Activated CD8-positive, alpha-beta T cell treated with anti-CD3 and anti-CD28 coated beads for 36 hours (primary cell): ENCODE data around the gene EPS8. TPM values are rescaled to one million over a fixed set of nuclear protein-coding genes. Genes with fewer than 3 reads are reported as not detected.

Experiments used
- ATAC-seq: fragments of 200-7000 bp; cut with Tn5 transposase; one replicate; pipeline ENCODE4 v1.10.0; 2021; ENCODE audit warnings: mild to moderate bottlenecking, moderate library complexity
- CTCF ChIA-PET: fragments of 350-600 bp; sonication (Branson Sonifier 250); formaldehyde crosslinking; loops from one replicate; lab custom pipeline; 2021; ENCODE audit warnings: antibody characterized with exemption; lab: Charles Lee
- POLR2A ChIA-PET: fragments of 350-600 bp; sonication (Branson Sonifier 250); formaldehyde crosslinking; loops from one replicate; lab custom pipeline; 2021; ENCODE audit warnings: antibody characterized with exemption; lab: Charles Lee
- DNase-seq: peaks from one replicate; pipeline ENCODE4 v3.0.0-alpha.2; 2020
- H3K27ac Mint-ChIP-seq: one replicate; pipeline ENCODE4 v1.8.0; 2021; ENCODE audit warnings: mild to moderate bottlenecking, mixed read lengths
- H3K27me3 Mint-ChIP-seq: one replicate; pipeline ENCODE4 v1.8.0; 2021; ENCODE audit warnings: mixed read lengths
- H3K36me3 Mint-ChIP-seq: one replicate; pipeline ENCODE4 v1.8.0; 2021; ENCODE audit warnings: low read depth, mixed read lengths
- H3K4me1 Mint-ChIP-seq: one replicate; pipeline ENCODE4 v1.8.0; 2021; ENCODE audit warnings: low read depth, mixed read lengths
- H3K4me3 Mint-ChIP-seq: one replicate; pipeline ENCODE4 v1.8.0; 2021; ENCODE audit warnings: mild to moderate bottlenecking, moderate library complexity, mixed read lengths
- H3K9me3 Mint-ChIP-seq: one replicate; pipeline ENCODE4 v1.8.0; 2021; ENCODE audit warnings: mixed read lengths
- CTCF ChIP-seq: fragments of 200-600 bp; IDR thresholded peaks from one replicate; pipeline ENCODE4 v1.8.0; 2022; ENCODE audit warnings: antibody characterized with exemption, mild to moderate bottlenecking
- intact Hi-C: fragments of 100-400 bp; cut with micrococcal nuclease; formaldehyde crosslinking; loops from one replicate; pipeline ENCODE4 v1.10.0; 2022
- total RNA-seq, 2 experiments: library from RNA; stranded (reverse); gene quantifications; one replicate each; pipeline ENCODE4 v1.2.3, GENCODE V29; 2021

Gene EPS8
- total RNA-seq, 2 experiments from 2014 or later: 1.8 to 2.3 TPM

GRCh38 chr12:15732341-15733061 lies 56.7 kb downstream of the EPS8 start:
- no peaks in the 10 kb centered on the region for H3K9me3 Mint-ChIP-seq
- ChIA-PET CTCF (no interaction called here), POLR2A (no interaction called here)
- no peak overlapping the region for H3K27ac Mint-ChIP-seq
- H3K27me3 Mint-ChIP-seq: peaks cover 1% of the 10 kb centered on the region
- no peak overlapping the region for H3K4me3 Mint-ChIP-seq
- no peaks in the 10 kb centered on the region for H3K4me1 Mint-ChIP-seq
- no peaks in the 10 kb centered on the region for H3K36me3 Mint-ChIP-seq
- no peak for TF ChIP-seq CTCF
- ATAC-seq (no peak), DNase-seq (no peak)
- intact Hi-C loops: no loop called here

GRCh38 chr12:15731940-15732339 lies 57.2 kb downstream of the EPS8 start:
- CTCF ChIA-PET: no interaction called here
- H3K4me1 Mint-ChIP-seq: no peaks in the 10 kb centered on the region

GRCh38 chr12:15729097-15729496 lies 60.1 kb downstream of the EPS8 start:
- POLR2A ChIA-PET: no interaction called here

More at GRCh38 chr12:15731940-15732339, 57.2 kb downstream of the EPS8 start:
- POLR2A ChIA-PET: interaction anchor here (1.1 kb wide), 1 partner anchor 11 kb away, joined by 3 read pairs; no protein-coding TSS in a partner anchor
- Mint-ChIP-seq H3K4me3 (no peak overlapping the region), H3K27ac (no peak overlapping the region), H3K36me3 (no peaks in the 10 kb centered on the region), H3K27me3 (peaks cover 1% of the 10 kb centered on the region), H3K9me3 (no peaks in the 10 kb centered on the region)
- TF ChIP-seq CTCF: no peak
- no peak for DNase-seq
- intact Hi-C loops: no loop called here
- ATAC-seq: no peak

GRCh38 chr12:15728118-15728598 lies 61.0 kb downstream of the EPS8 start:
- POLR2A ChIA-PET: no interaction called here
- H3K36me3 Mint-ChIP-seq: no peaks in the 10 kb centered on the region
- H3K27ac Mint-ChIP-seq: no peak overlapping the region
- no peak for ATAC-seq
- H3K4me1 Mint-ChIP-seq: no peaks in the 10 kb centered on the region
- intact Hi-C loops: no loop called here
- no peaks in the 10 kb centered on the region for H3K9me3 Mint-ChIP-seq
- DNase-seq: no peak
- no peak overlapping the region for H3K4me3 Mint-ChIP-seq
- CTCF ChIA-PET: no interaction called here
- H3K27me3 Mint-ChIP-seq: peaks cover 4% of the 10 kb centered on the region
- TF ChIP-seq CTCF: no peak

More at GRCh38 chr12:15729097-15729496, 60.1 kb downstream of the EPS8 start:
- H3K27me3 Mint-ChIP-seq: peaks cover 4% of the 10 kb centered on the region
- TF ChIP-seq CTCF: no peak
- CTCF ChIA-PET: no interaction called here
- ATAC-seq (no peak), DNase-seq (no peak)
- intact Hi-C loops: no loop called here
- no peaks in the 10 kb centered on the region for H3K9me3 Mint-ChIP-seq
- no peak overlapping the region for H3K27ac Mint-ChIP-seq
- no peak overlapping the region for H3K4me3 Mint-ChIP-seq
- no peaks in the 10 kb centered on the region for H3K36me3 Mint-ChIP-seq
- no peaks in the 10 kb centered on the region for H3K4me1 Mint-ChIP-seq

- Mint-ChIP-seq H3K36me3 (no peaks in the 10 kb centered on the region), H3K4me3 (no peak overlapping the region), H3K27me3 (peaks cover 4% of the 10 kb centered on the region), H3K27ac (no peak overlapping the region), H3K4me1 (no peaks in the 10 kb centered on the region), H3K9me3 (no peaks in the 10 kb centered on the region)
- no peak for DNase-seq
- CTCF ChIA-PET: no interaction called here
- POLR2A ChIA-PET: no interaction called here
- no peak for ATAC-seq
- intact Hi-C loops: no loop called here
- no peak for TF ChIP-seq CTCF
These were observed 62.4 kb downstream of the EPS8 start for GRCh38 chr12:15726878-15727150.
